ENCODE measurements around the gene C20orf202. TPM values are rescaled to one million over a fixed set of nuclear protein-coding genes. Genes with fewer than 3 reads are reported as not detected.

C20orf202 gene
- total RNA-seq: 0.77 TPM

GRCh38 chr20:1202762-1203504 lies at the start of gene C20orf202:
Gene C20orf202, plus strand, starts transcription at chr20:1203454. Its CDS starts 132 bp downstream, at chr20:1203586.

GRCh38 chr20:1184638-1185315 lies 18.5 kb upstream of the C20orf202 start, which contains the start of gene TMEM74B:
Gene TMEM74B, minus strand, starts transcription at chr20:1184981. Its CDS starts 1,180 bp downstream, at chr20:1183801.

GRCh38 chr20:1225783-1226654 lies 22.8 kb downstream of the C20orf202 start, which contains the start of gene RAD21L1:
Gene RAD21L1, plus strand, starts transcription at chr20:1226044. Its CDS starts 2,410 bp downstream, at chr20:1228454.

Other genes starting within 250 kb of the C20orf202 start
- 0.66 TPM for gene RSPO4, start 201.1 kb upstream of the C20orf202 start, total RNA-seq
- 66.6 TPM for gene PSMF1, start 84.9 kb upstream of the C20orf202 start, total RNA-seq
- 7.1 TPM for gene TMEM74B, start 18.5 kb upstream of the C20orf202 start, total RNA-seq
- 0.38 TPM for gene RAD21L1, start 22.6 kb downstream of the C20orf202 start, total RNA-seq
- 9.7 TPM for gene SNPH, start 62.8 kb downstream of the C20orf202 start, total RNA-seq
- 2.7 TPM for gene SDCBP2, start 125.7 kb downstream of the C20orf202 start, total RNA-seq
- gene FKBP1A, start 189.6 kb downstream of the C20orf202 start, total RNA-seq: 73.3 TPM